ENCODE results near the gene CES4A.
"Not testable (repeated sequence)": the region's sequence is repeated elsewhere in the genome, so short reads cannot be mapped to it uniquely, and the experiment has no call there.

CES4A gene

DNA sequence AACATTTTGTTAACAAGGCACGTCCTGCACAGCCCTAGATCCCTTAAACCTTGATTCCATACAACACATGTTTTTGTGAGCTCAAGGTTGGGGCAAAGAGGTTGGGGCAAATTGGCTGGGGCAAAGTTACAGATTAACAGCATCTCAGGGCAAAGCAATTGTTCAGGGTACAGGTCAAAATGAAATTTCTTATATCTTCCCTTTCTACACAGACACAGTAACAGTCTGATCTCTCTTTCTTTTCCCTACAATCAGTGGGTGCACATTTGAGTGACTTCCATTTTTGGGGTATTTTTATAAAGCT lies 32.3 kb upstream of the CES4A start:
- DNase-seq (ENCODE audit: low read depth) = not testable (repeated sequence)

DNA sequence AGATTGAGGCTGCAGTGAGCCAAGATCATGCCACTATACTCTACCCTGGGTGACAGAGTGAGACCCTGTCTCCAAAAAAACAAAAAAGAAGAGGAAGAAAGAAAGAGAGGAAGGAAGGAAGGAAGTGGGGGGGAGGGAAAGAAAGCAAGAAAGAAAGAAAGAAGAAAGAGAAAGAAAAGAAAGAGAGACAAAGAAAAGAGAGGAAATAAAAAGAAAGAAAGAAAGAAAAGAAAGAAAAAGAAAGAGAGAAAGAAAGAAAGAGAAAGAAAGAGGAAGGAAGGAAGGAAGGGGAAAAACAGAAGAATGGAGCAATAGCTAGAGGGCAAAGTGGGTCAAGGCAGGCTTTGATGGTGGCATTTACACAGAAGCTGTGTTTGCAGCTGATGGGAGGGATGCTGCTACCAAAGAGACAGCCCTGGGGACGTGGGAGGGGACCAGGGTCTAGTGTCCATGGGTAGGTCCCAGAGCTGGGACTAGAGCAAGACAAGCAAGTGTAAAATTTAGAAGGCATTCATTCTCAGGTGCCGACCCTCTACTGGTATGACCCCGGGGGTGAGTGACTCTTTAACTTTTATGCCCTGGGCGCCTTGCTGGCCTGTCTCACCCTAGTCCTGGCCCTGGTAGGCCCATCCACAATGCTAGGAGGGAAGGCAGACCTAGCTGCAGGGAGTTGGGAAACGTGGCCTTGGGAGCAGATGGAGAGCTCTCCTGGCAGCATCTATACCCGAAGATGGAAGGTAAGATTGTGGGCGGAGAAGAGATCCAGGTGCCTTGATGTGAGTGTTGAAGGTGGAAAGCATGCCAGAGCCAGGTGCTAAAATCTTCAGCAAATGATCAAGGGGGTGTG lies 29.3 kb upstream of the CES4A start:
- no peak for DNase-seq (ENCODE audit: low read depth)

DNA sequence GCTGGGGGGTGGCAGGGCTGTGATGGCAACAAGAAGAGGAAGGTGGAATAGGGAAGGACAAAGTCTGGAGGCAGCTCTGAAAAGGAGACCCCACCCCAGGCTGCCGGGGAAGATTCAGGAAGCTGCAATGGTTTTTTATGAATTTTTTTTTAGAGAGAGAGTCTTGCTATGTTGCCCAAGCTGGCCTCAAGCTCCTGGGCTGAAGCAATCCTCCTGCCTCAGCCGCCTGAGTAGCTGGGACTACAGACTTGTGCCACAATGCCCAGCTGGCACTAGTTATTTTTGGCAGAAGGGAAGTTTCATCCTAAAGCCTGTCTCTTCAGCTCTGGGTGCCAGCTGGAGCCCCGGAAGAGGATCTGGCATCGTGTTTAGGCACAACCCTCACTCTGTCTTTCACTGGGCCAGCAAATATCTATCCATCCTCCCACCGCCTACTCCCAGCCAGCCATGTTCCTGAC lies 28.7 kb upstream of the CES4A start:
- DNase-seq (ENCODE audit: low read depth) = no peak

DNA sequence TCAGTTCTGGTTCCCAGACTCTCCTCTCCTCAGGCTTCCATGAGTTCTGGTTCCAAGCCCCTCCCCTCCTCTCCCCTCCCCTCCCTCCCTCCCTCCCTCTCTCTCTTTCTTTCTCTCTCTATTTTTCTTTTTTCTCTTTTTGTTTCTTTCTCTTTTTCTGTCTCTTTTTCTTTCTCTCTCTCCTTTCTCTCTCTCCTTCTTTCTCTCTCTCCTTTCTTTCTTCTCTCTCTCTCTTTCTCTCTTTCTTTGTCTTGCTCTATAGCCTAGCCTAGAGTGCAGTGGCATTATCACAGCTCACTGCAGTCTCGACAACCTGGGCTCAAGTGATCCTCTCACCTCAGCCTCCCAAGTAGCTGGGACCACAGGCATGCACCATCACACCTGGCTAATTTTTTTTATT lies 28.1 kb upstream of the CES4A start:
- no peak for DNase-seq (ENCODE audit: low read depth)

DNA sequence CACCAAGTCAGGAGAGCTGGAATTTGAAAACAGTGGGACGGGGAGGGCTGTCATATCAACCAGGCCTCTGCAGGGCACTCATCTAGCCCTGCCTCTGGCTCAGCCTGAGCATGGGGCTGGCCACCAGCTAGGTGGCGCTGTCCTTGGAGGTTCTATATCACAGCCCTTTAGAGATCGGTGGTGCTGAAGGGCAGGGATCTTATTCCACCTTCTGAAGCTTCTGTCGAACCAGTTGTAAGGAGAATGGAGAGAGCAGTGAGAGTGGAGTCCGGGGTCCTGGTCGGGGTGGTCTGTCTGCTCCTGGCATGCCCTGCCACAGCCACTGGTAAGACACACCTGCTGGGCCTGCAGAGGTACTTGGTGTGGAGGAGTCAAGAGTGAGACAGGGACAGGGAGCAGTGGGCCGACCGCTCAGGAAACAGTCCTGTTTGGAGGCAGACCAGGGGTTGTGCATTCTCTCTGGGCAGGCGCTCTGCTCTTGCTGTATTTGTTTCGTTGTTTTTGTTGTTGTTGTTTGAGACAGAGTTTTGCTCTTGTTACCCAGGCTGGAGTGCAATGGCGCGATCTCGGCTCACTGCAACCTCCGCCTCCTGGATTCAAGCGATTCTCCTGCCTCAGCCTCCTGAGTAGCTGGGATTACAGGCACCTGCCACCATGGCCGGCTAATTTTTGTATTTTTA lies 27.2 kb upstream of the CES4A start, which contains the start of gene CES3:
TSS of gene CES3 (plus strand) at position 202 of the 680 bp plus-strand sequence. CDS start at position 244, 42 bp downstream.
- peak; percentile 69 for DNase-seq (ENCODE audit: low read depth)

DNA sequence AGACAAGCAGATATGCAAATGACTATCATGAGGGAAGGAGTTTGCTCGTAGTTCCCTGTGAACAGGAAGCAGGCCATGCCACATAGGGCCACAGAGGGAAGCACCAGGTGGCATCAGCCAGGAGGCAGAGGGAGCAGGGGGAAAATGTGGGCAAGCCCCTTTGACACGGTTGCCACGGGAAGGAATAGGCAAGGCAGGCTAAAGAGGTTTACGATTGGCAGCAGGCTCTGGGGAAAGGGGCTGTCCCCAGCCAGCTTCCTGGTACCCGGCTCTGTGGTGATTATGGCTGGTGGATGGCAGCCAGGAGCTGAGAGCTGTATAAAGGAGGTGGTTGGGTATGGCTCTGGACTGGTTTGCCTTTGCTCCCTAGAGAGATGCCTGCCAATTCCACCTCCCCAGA lies 26.5 kb upstream of the CES4A start:
- DNase-seq (ENCODE audit: low read depth) = no peak

DNA sequence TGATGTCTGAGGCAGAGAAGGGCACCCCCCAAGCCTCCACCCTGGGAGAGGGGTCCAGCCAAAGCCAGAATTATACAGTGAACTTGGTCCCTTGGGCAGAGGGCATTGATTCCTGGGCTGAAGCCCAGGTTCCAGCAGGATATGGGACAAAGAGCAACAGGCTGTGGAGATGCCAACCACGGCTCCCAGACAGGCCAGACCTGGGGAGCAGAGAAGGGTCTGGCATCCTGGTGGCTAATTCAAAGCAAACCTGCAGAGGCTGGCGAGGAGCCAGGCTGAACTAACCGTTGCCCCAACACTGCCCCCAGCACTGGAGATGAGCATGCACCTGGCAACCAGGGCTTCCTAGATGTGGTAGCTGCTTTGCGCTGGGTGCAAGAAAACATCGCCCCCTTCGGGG lies 24.3 kb upstream of the CES4A start:
- no peak for DNase-seq (ENCODE audit: low read depth)

DNA sequence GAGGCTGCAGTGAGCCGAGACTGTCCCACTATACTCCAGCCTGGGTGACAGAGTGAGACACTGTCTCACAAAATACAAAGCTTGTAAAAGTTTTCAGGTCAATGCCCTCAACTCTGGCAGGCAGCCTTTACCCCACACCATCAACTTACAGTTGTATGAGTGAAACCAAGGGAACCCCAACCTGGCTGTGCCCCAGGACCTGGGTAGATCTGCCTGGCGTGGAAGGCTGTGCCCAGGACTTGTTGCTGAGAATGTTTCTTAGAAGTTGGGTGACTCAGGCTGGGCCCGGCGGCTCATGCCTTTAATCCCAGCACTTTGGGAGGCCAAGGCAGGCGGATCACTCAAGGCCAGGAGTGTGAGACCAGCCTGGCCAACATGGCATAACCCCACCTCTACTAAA lies 19.5 kb upstream of the CES4A start:
- DNase-seq (ENCODE audit: low read depth) = no peak

DNA sequence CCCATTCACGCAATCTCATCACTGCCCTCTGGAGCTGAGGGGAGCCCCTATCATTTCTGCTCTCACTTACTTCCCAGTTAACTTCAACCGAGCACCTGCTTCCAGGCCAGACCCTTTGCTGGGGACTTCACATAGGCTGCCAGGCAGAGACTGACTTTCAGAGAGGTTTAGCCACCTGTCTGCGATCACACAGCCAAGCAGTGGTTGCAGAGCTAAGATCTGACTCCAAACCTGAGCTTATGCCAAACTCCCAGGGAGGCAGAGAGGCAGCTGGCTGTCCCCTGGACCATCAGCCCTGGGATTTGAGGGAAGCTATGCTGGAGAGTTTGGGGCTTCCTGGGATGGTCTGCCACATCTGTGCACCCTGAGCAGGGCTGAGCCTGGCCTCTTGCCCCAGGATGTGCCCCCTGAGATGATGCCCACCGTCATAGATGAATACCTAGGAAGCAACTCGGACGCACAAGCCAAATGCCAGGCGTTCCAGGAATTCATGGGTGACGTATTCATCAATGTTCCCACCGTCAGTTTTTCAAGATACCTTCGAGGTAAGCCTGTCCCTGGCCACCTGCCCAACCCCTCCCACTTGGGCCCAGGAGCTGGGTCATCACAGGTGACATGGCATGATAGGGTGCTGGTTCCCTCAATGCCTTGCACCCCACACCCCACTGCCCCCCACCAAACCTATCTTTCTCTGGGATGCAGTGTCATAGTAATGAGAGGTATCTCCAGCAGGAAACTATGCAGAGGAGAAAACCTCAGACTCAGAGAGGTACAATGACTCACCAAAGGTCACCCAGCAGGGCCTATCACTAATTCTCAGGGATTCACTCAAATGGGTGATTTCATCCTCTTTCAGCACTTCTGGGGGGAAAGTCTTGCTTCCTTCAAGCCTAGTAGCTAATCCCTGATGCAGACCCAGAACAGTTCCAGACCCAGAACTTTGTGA lies 17.3 kb upstream of the CES4A start:
- peak; percentile 64 for DNase-seq (ENCODE audit: low read depth)

DNA sequence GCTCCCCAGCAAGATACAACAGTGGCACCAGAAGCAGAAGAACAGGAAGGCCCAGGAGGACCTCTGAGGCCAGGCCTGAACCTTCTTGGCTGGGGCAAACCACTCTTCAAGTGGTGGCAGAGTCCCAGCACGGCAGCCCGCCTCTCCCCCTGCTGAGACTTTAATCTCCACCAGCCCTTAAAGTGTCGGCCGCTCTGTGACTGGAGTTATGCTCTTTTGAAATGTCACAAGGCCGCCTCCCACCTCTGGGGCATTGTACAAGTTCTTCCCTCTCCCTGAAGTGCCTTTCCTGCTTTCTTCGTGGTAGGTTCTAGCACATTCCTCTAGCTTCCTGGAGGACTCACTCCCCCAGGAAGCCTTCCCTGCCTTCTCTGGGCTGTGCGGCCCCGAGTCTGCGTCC lies 15.4 kb upstream of the CES4A start:
- DNase-seq (ENCODE audit: low read depth) = no peak

DNA sequence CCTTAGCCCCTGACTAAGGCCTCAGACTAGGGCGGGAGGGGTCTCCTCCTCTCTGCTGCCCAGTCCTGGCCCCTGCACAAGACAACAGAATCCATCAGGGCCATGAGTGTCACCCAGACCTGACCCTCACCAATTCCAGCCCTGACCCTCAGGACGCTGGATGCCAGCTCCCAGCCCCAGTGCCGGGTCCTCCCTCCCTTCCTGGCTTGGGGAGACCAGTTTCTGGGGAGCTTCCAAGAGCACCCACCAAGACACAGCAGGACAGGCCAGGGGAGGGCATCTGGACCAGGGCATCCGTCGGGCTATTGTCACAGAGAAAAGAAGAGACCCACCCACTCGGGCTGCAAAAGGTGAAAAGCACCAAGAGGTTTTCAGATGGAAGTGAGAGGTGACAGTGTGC lies 14.7 kb upstream of the CES4A start:
- no peak for DNase-seq (ENCODE audit: low read depth)

DNA sequence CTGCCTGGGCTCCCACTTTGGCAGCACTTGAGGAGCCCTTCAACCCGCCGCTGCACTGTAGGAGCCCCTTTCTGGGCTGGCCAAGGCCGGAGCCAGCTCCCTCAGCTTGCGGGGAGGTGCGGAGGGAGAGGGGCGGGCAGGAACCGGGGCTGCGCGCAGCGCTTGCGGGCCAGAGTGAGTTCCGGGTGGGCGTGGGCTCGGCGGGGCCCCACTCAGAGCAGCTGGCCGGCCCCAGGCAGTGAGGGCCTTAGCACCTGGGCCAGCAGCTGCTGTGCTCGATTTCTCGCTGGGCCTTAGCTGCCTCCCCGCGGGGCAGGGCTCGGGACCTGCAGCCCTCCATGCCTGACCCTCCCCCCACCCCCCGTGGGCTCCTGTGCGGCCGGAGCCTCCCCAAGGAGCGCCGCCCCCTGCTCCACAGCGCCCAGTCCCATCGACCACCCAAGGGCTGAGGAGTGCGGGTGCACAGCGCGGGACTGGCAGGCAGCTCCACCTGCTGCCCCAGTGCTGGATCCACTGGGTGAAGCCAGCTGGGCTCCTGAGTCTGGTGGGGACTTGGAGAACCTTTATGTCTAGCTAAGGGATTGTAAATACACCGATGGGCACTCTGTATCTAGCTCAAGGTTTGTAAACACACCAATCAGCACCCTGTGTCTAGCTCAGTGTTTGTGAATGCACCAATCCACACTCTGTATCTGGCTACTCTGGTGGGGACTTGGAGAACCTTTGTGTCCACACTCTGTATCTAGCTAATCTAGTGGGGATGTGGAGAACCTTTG lies 14.0 kb upstream of the CES4A start:
- DNase-seq (ENCODE audit: low read depth) = not testable (repeated sequence)

DNA sequence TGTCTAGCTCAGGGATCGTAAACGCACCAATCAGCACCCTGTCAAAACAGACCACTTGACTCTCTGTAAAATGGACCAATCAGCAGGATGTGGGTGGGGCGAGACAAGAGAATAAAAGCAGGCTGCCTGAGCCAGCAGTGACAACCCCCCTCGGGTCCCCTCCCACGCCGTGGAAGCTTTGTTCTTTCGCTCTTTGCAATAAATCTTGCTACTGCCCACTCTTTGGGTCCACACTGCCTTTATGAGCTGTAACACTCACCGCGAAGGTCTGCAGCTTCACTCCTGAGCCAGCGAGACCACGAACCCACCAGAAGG lies 13.5 kb upstream of the CES4A start:
- DNase-seq (ENCODE audit: low read depth) = peak; percentile 18

DNA sequence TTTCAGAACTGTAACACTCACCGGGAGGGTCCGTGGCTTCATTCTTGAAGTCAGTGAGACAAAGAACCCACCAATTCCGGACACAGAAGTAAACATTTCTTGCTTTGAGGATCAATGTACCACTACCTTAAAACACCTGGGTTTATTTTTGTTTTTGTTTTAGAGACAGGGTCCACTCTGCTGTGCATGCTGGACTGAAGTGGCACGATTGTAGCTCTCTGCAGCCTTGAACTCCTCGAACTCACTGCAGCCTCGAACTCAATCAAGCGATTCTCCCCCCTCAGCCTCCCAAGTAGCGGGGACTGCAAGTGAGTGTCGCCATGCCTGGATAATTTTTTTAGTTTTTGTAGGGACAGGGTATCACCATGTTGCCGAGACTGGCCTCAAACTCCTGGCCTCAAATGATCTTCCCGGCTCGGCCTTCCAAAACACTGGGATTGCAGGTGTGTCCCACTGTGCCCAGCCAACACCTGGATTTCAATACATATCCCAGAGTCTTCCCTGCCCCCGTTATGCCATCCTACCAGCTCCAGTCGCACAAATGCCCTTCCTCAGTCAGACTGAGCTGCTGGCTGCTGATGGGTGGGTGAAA lies 13.0 kb upstream of the CES4A start:
- no peak for DNase-seq (ENCODE audit: low read depth)

DNA sequence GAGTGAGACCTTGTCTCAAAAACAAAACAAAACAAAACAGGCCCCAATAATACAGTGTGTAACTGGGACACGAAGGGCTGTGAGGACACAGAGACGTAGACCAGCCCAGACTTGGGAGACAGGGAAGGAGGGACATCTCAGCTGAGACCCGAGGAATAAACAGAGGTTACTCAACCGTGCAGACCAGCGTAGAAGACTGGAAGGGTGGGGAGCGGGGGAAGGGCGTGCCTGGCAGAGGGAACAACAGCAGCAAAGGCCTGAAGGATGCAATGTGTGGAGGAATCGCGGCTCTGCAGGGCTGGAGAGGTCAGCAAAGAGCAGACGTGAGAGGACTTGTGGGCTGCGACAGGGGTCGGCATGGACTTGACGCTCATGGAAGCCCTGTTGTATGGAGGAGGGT lies 11.6 kb upstream of the CES4A start:
- DNase-seq (ENCODE audit: low read depth) = no peak

DNA sequence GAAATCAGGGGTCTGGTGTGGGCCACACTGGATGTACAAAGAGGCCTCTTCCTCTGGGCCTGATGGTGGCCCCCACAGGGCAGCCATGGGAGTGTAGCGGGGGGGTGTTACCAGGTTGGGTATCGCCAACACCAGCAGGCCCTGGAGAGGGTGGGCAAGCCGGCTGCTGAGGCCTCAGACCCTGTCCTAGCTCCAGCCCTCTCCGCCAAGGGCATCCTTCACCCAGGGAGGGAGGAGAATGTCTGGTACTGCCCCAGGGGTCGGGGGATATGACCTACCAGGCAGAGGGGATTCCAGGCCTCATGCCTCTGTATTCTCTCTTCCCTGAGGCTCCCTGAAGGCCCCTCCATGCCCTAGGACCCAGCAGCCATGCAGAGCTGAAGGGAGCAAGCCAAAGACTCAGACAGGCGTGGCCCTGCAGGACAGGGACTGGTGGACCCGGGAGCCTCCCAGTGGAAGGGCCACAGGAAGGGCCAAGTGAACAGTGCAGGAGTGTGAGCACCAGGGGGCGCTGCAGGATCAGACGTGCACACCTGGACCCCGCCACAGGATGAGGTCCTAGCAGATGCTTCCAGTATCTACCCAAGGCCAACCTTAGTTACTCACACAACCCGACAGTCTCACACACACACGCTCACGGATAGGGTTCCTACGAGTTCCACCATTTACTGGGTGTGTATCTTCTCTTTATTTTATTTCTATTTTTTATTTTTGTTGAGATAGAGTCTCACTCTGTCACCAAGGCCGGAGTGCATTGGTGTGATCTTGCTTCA lies 10.9 kb upstream of the CES4A start:
- DNase-seq (ENCODE audit: low read depth) = peak; percentile 82

DNA sequence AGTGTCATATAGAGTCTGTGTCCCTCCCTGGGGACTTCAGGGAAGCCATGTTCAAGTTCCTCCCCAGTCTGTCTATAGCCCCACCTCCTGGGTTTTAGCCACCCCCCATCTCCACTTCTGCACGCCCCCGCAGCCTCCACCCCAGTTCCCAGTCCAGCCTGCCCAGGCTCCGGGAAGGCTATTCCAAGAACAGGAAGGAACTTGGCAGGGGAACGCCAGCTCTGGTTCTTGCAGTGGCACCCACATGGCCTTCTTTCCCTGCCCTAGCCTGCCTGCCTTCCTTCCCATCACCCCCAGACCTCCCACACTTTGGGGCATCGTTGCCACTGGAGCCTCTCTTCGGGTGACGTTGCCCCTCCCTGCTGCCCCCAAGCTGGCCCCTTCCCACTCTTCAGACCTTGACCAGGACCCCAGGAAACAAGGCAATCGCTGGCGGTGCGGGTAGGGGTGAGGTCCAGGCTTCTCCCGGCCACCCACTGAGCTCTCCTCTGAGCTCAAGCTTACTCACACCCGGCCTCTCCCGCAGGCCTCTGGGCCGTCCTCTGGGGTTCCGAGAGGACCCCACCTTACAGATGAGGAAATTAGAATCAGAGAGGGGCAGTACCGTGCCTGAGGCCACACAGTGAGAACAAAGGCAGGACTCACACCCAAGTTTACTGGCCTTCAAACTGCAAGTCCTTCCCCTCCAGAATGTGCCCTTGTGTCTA lies 9.2 kb upstream of the CES4A start:
- peak; percentile 27 for DNase-seq (ENCODE audit: low read depth)

DNA sequence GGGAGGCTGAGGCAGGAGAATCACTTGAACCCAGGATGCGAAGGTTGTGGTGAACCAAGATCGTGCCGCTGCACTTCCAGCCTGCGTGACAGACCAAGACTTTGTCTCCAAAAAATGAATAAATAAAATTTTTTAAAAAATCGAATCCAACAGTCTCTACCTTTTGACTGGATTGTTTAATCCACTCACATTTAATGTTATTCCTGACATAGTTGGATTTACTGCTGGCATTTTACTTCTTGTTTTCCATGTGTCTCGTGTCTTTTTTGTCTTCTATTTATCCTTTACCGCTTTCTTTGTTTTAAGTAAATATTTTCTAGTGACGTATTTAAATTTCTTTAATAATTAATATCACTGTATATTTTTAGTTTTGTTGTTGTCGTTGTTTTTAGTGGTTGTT lies 5.4 kb upstream of the CES4A start:
- no peak for DNase-seq (ENCODE audit: low read depth)

DNA sequence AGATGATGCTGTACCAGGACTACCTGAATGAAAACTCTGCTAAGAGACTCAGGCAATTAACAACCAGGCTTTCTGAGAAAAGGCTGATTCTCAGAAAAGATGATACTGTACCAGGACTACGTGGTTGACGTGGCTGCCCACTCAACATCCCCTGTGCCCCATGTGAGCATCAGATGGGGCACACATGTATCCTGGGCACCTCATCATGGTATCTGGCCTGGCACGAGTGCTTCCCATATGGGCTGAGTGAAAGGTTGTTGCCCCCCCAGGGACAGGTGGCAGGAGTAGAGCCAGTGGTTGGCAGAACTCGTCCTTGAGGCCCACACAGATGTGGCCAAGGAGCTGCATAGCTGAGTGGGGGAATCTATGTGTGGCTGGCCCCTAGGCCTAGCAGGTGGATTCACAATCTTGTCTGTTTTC lies 3.5 kb upstream of the CES4A start:
- DNase-seq (ENCODE audit: low read depth) = no peak

DNA sequence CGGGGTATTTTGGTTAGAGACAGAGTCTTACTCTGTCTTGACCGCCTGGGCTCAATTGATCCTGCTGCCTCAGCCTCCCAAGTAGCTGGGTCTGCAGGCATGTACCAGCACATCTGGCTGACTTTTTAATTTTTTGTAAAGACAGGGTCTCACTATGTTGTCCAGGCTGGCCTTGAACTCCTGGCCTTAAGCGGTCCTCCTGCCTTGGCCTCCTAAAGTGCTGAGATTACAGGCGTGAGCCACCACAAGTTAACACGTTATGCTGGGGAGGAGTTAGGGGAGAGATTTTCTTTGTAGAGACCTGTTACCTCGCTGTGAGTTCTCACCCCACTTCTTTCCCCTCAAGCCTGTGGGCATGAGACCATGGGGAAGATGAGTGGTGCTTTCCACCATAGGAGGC lies 1.8 kb upstream of the CES4A start:
- no peak for DNase-seq (ENCODE audit: low read depth)

Data from EH (cell line).